HEK293 (cell line): ENCODE data around the gene EPSTI1.
A peak's percentile ranks its signal among the peaks of the same experiment; 100 is the strongest.
"Not testable (repeated sequence)": the region's sequence is repeated elsewhere in the genome, so short reads cannot be mapped to it uniquely, and the experiment has no call there.

ENCODE experiments used
- CTCF ChIA-PET: fragments of 350-600 bp; formaldehyde crosslinking; extraction: SDS; loops from one replicate; lab custom pipeline; 2021; ENCODE audit warnings: antibody characterized with exemption; lab: Yijun Ruan, JAX
- POLR2A ChIA-PET: fragments of 300-600 bp; formaldehyde crosslinking; extraction: SDS; loops from one replicate; lab custom pipeline; 2020; ENCODE audit warnings: antibody characterized with exemption, inconsistent platforms; lab: Yijun Ruan, JAX
- H3K27ac ChIP-seq: fragments of 200-500 bp; sonication (Bioruptor generic); 2 replicates; pipeline ENCODE4 v1.5.1; 2014; ENCODE audit warnings: low read depth, low read length, control low read depth, inconsistent platforms; ENCODE audit errors: extremely low read depth
- H3K36me3 ChIP-seq, 2 experiments: fragments of 200-500 bp in 1 of 2; sonication (Bioruptor generic) in 1 of 2; 1 replicate in 1 of 2; 2 replicates in 1 of 2; pipeline ENCODE4 v1.5.1; 2014 to 2017; ENCODE audit warnings: inconsistent platforms in 2 of 2, low read length in 2 of 2; ENCODE audit not compliant: control insufficient read depth in 2 of 2, insufficient read depth in 1 of 2
- H3K4me1 ChIP-seq: fragments of 200-500 bp; sonication (Bioruptor generic); 2 replicates; pipeline ENCODE4 v1.5.1; 2014; ENCODE audit warnings: mild to moderate bottlenecking, low read length, inconsistent platforms; ENCODE audit not compliant: control insufficient read depth, insufficient read depth
- H3K4me3 ChIP-seq: 2 replicates; pipeline ENCODE4 v1.5.1; 2011; ENCODE audit warnings: low read depth, mild to moderate bottlenecking, control low read depth, low read length, moderate library complexity
- H3K9me3 ChIP-seq: fragments of 200-500 bp; sonication (Bioruptor generic); 2 replicates; pipeline ENCODE4 v1.5.1; 2014; ENCODE audit warnings: low read depth, low read length, inconsistent platforms; ENCODE audit not compliant: control insufficient read depth, insufficient read depth
- KLF9 ChIP-seq: fragments of 450-650 bp; formaldehyde crosslinking; IDR thresholded peaks from 2 replicates; pipeline ENCODE4 v1.5.1; 2016; ENCODE audit warnings: missing biosample characterization, missing genetic modification characterization, low read depth
- PRDM10 ChIP-seq: fragments of 450-650 bp; formaldehyde crosslinking; IDR thresholded peaks from 2 replicates; pipeline ENCODE4 v1.5.1; 2016; ENCODE audit warnings: missing biosample characterization, missing genetic modification characterization
- SALL2 ChIP-seq: fragments of 450-650 bp; formaldehyde crosslinking; IDR thresholded peaks from 2 replicates; pipeline ENCODE4 v1.5.0; 2017; ENCODE audit warnings: missing biosample characterization, mild to moderate bottlenecking, missing genetic modification characterization, borderline replicate concordance
- SCRT2 ChIP-seq: fragments of 450-650 bp; formaldehyde crosslinking; IDR thresholded peaks from 2 replicates; pipeline ENCODE4 v1.5.1; 2016; ENCODE audit warnings: missing biosample characterization, missing genetic modification characterization
- ZFP41 ChIP-seq: fragments of 450-650 bp; formaldehyde crosslinking; IDR thresholded peaks from 2 replicates; pipeline ENCODE4 v1.5.1; 2016; ENCODE audit warnings: missing biosample characterization, missing genetic modification characterization, borderline replicate concordance
- ZIC2 ChIP-seq: fragments of 450-650 bp; formaldehyde crosslinking; IDR thresholded peaks from 2 replicates; pipeline ENCODE4 v1.5.1; 2016; ENCODE audit warnings: missing biosample characterization, missing genetic modification characterization
- ZNF112 ChIP-seq: fragments of 450-650 bp; formaldehyde crosslinking; IDR thresholded peaks from 2 replicates; pipeline ENCODE4 v1.5.0; 2017; ENCODE audit warnings: missing biosample characterization, missing genetic modification characterization
- ZNF138 ChIP-seq: fragments of 450-650 bp; formaldehyde crosslinking; IDR thresholded peaks from 2 replicates; pipeline ENCODE4 v1.5.1; 2016; ENCODE audit warnings: missing biosample characterization, missing genetic modification characterization, borderline replicate concordance
- ZNF184 ChIP-seq: fragments of 450-650 bp; IDR thresholded peaks from 2 replicates; pipeline ENCODE4 v1.5.1; 2018; ENCODE audit warnings: missing biosample characterization, mild to moderate bottlenecking, missing genetic modification characterization
- ZNF518A ChIP-seq: fragments of 450-650 bp; formaldehyde crosslinking; conservative IDR thresholded peaks from 2 replicates; pipeline ENCODE4 v1.5.1; 2016; ENCODE audit warnings: low read depth, missing biosample characterization, missing genetic modification characterization
- ZNF658 ChIP-seq: fragments of 450-650 bp; formaldehyde crosslinking; IDR thresholded peaks from 2 replicates; pipeline ENCODE4; 2016; ENCODE audit warnings: missing biosample characterization, missing genetic modification characterization

Gene EPSTI1

GRCh38 chr13:42991233-42991897 lies 676 bp downstream of the EPSTI1 start:
- CTCF ChIA-PET = interaction anchor here (1.7 kb wide), 1 partner anchor 22 kb away, joined by 12 read pairs; no protein-coding TSS in a partner anchor
- Histone ChIP-seq H3K4me3 (peak overlapping the region; percentile 41), H3K27ac (peak overlapping the region; percentile 49; the same call in 1 of the 2 replicates)
- POLR2A ChIA-PET = interaction anchor here (0.7 to 1.4 kb wide), 3 partner anchors 30 to 66 kb away, joined by 3 to 5 read pairs (median 3); no protein-coding TSS in a partner anchor
- not testable (repeated sequence) for H3K36me3 ChIP-seq, H3K9me3 ChIP-seq, H3K4me1 ChIP-seq

GRCh38 chr13:42990291-42991232 lies 1.5 kb downstream of the EPSTI1 start:
- CTCF ChIA-PET = interaction anchor here (0.8 to 1.7 kb wide), 2 partner anchors 21 to 395 kb away, joined by 3 to 12 read pairs; no protein-coding TSS in a partner anchor
- Histone ChIP-seq H3K27ac (no peak overlapping the region), H3K9me3 (no peaks in the 10 kb centered on the region), H3K36me3 (no peaks in the 10 kb centered on the region), H3K4me3 (no peak overlapping the region), H3K4me1 (no peaks in the 10 kb centered on the region)
- POLR2A ChIA-PET = interaction anchor here (0.5 kb wide), 1 partner anchor 15 kb away, joined by 3 read pairs; no protein-coding TSS in a partner anchor
- TF ChIP-seq SCRT2 (tag by site-specific recombination) = peak; percentile 22; the same call in 1 of the 2 replicates
- TF ChIP-seq ZFP41 (tag by site-specific recombination) = no peak

GRCh38 chr13:42986176-42986574 lies 5.9 kb downstream of the EPSTI1 start:
- POLR2A ChIA-PET = no interaction called here
- CTCF ChIA-PET = interaction anchor here (0.6 kb wide), 1 partner anchor 21 kb away, joined by 3 read pairs; no protein-coding TSS in a partner anchor
- Histone ChIP-seq H3K4me3 (no peak overlapping the region), H3K27ac (no peak overlapping the region), H3K9me3 (no peaks in the 10 kb centered on the region), H3K36me3 (no peaks in the 10 kb centered on the region), H3K4me1 (no peaks in the 10 kb centered on the region)
- TF ChIP-seq SALL2 (tag by site-specific recombination) = no peak
- TF ChIP-seq ZNF112 (tag by site-specific recombination) = no peak
- no peak for TF ChIP-seq ZNF184 (tag by site-specific recombination)
- no peak for TF ChIP-seq KLF9 (tag by site-specific recombination)
- TF ChIP-seq ZNF138 (tag by site-specific recombination) = no peak
- no peak for TF ChIP-seq ZNF658
- TF ChIP-seq ZIC2 (tag by site-specific recombination) = no peak
- TF ChIP-seq PRDM10 (tag by site-specific recombination) = no peak
- TF ChIP-seq ZNF518A = no peak
